ENCODE data around the gene ALPI.

The ALPI gene

GRCh38 chr2:232487385-232488096, 31.6 kb downstream of the ALPI start, which contains the start of gene ECEL1:
Gene ECEL1, minus strand, starts transcription at chr2:232487834. Its CDS starts 1,181 bp downstream, at chr2:232486653.
- DNase-seq (ENCODE audit: low read depth): peak; percentile 45
- TF ChIP-seq MYC (IDR thresholded peaks at IDR 0.05; ENCODE audit: low read depth, low read length) (no peak), POLR2A (IDR thresholded peaks at IDR 0.05; ENCODE audit: extremely low read depth, insufficient read length) (no peak)
- TF ChIP-seq, protein P1, sequence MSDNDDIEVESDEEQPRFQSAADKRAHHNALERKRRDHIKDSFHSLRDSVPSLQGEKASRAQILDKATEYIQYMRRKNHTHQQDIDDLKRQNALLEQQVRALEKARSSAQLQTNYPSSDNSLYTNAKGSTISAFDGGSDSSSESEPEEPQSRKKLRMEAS (IDR thresholded peaks at IDR 0.05; ENCODE audit: low read depth, low read length): no peak
- TF ChIP-seq, protein P2, sequence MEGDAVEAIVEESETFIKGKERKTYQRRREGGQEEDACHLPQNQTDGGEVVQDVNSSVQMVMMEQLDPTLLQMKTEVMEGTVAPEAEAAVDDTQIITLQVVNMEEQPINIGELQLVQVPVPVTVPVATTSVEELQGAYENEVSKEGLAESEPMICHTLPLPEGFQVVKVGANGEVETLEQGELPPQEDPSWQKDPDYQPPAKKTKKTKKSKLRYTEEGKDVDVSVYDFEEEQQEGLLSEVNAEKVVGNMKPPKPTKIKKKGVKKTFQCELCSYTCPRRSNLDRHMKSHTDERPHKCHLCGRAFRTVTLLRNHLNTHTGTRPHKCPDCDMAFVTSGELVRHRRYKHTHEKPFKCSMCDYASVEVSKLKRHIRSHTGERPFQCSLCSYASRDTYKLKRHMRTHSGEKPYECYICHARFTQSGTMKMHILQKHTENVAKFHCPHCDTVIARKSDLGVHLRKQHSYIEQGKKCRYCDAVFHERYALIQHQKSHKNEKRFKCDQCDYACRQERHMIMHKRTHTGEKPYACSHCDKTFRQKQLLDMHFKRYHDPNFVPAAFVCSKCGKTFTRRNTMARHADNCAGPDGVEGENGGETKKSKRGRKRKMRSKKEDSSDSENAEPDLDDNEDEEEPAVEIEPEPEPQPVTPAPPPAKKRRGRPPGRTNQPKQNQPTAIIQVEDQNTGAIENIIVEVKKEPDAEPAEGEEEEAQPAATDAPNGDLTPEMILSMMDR (IDR thresholded peaks at IDR 0.05; ENCODE audit: low read depth, low read length): no peak
- H3K4me3 ChIP-seq (ENCODE audit: low read depth, low read length): no peak within 1 kb of the TSS

DNA sequence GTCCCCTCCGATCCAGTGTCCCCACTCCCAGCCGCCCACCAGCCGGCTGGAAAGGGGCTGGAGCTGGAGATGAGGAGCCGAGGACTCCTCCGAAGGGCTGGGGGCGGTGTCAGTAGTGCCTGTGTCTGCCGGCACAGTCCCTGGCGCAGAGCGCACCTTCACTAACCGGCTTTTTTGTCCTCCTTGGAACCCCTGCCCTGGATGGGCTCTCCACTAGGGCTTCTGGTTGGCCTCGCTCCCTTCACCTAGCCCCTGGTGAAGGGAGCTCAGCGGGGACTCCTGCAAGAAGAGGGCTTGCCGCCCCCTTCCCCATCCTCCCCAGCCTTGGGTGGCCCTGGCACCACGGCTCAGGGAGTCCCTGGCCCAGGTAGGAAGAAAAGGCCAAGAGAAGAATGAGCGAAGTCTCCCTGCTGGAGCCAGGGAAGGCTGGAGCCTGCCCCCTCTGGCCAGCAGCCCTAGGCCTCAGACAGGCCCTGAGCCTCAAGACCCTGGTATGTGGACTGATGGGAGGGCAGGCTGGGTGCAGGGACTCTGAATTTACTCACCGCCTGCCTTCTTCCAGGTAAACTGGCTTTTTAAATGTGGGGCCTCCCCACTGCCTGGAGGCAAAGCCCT, 32.3 kb downstream of the ALPI start:
- no peak for DNase-seq (ENCODE audit: low read depth)
- no peak overlapping the region for H3K4me3 ChIP-seq (ENCODE audit: low read depth, low read length)
- no peak for TF ChIP-seq POLR2A (IDR thresholded peaks at IDR 0.05; ENCODE audit: extremely low read depth, insufficient read length)
- TF ChIP-seq, protein P1 (IDR thresholded peaks at IDR 0.05; ENCODE audit: low read depth, low read length): no peak
- no peak for TF ChIP-seq MYC (IDR thresholded peaks at IDR 0.05; ENCODE audit: low read depth, low read length)
- TF ChIP-seq, protein P2 (IDR thresholded peaks at IDR 0.05; ENCODE audit: low read depth, low read length): peak; percentile 5

GRCh38 chr2:232488721-232489300, 32.9 kb downstream of the ALPI start:
- no peak overlapping the region for H3K4me3 ChIP-seq (ENCODE audit: low read depth, low read length)
- DNase-seq (ENCODE audit: low read depth): no peak
- no peak for TF ChIP-seq POLR2A (IDR thresholded peaks at IDR 0.05; ENCODE audit: extremely low read depth, insufficient read length)
- TF ChIP-seq, protein P2 (IDR thresholded peaks at IDR 0.05; ENCODE audit: low read depth, low read length): no peak
- no peak for TF ChIP-seq MYC (IDR thresholded peaks at IDR 0.05; ENCODE audit: low read depth, low read length)
- TF ChIP-seq, protein P1 (IDR thresholded peaks at IDR 0.05; ENCODE audit: low read depth, low read length): no peak

DNA sequence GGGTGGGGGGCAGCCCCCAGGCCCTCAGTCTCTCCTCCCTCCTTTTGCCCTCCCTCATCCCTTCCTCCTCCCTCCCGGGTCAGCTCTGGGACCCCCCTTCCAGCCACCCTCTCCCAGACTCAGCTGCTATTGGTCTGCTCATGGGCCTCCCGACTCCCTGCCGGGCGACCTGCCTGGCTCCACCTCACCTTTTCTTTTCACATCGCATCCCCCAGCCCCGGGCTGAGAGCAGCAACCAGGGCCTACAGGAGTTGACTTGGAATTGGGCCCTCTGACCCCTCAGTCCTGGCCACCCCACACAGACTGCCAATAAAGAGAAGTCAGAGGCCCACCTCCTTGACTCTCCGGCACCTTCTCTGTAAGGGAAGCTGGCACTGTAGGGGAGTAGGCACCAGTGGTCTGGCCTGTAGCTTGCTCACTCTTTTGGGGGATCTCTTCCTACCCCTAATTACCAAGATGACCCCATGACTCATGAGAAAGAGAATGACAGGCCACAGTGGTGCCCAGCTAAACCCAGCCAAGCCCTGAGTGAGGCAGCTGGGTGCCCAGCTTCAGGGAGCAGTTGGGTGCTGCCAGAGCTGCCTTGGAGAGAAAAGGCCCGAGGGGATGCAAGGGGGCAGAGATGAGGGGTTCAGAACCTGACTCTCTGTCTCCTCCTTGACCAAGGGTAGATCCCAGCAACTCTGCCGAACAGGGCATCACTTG, 33.7 kb downstream of the ALPI start:
- TF ChIP-seq MYC (IDR thresholded peaks at IDR 0.05; ENCODE audit: low read depth, low read length) (no peak), POLR2A (IDR thresholded peaks at IDR 0.05; ENCODE audit: extremely low read depth, insufficient read length) (no peak)
- TF ChIP-seq, protein P2 (IDR thresholded peaks at IDR 0.05; ENCODE audit: low read depth, low read length): no peak
- TF ChIP-seq, protein P1 (IDR thresholded peaks at IDR 0.05; ENCODE audit: low read depth, low read length): no peak
- no peak overlapping the region for H3K4me3 ChIP-seq (ENCODE audit: low read depth, low read length)
- no peak for DNase-seq (ENCODE audit: low read depth)

GRCh38 chr2:232490221-232491138, 34.5 kb downstream of the ALPI start:
- TF ChIP-seq, protein P1 (IDR thresholded peaks at IDR 0.05; ENCODE audit: low read depth, low read length): no peak
- no peak for TF ChIP-seq MYC (IDR thresholded peaks at IDR 0.05; ENCODE audit: low read depth, low read length)
- no peak for TF ChIP-seq POLR2A (IDR thresholded peaks at IDR 0.05; ENCODE audit: extremely low read depth, insufficient read length)
- TF ChIP-seq, protein P2 (IDR thresholded peaks at IDR 0.05; ENCODE audit: low read depth, low read length): no peak
- DNase-seq (ENCODE audit: low read depth): no peak

More at GRCh38 chr2:232490221-232491138, 34.5 kb downstream of the ALPI start:
- no peak overlapping the region for H3K4me3 ChIP-seq (ENCODE audit: low read depth, low read length)

Data from NB4 (cell line).